T-cell (primary cell): Measurements from ENCODE around the gene YLPM1. TPM values are rescaled to one million over a fixed set of nuclear protein-coding genes. Genes with fewer than 3 reads are reported as not detected.

Experiments used
- ATAC-seq, 4 experiments: fragments of 200-7000 bp in 3 of 4; fragments of 150-1000 bp in 1 of 4; cut with Tn5 transposase; replicated peaks in 1 of 4; 1 replicate in 3 of 4; 2 replicates in 1 of 4; pipeline ENCODE4 v1.10.0; 2021; ENCODE audit warnings: moderate library complexity in 3 of 4, mild to moderate bottlenecking in 2 of 4, moderate number of reproducible peaks in 1 of 4
- CTCF ChIA-PET, 2 donors: fragments of 300-600 bp; sonication (Branson Sonifier 250); formaldehyde crosslinking; loops; one replicate each; lab custom pipeline; 2022; ENCODE audit warnings: antibody characterized with exemption in 2 of 2; lab: Charles Lee
- POLR2A ChIA-PET, 2 donors: fragments of 300-600 bp; sonication (Branson Sonifier 250); formaldehyde crosslinking; loops; one replicate each; lab custom pipeline; 2022; ENCODE audit warnings: antibody characterized with exemption in 2 of 2; lab: Charles Lee
- DNase-seq, 35 experiments: peaks; one replicate each; pipeline versions ENCODE4 v3.0.0 to v3.0.0-alpha.2; 2013 to 2023
- H3K27ac ChIP-seq: one replicate; pipeline ENCODE4 v1.5.1; 2013; ENCODE audit warnings: low read length
- H3K27me3 ChIP-seq, 2 experiments: replicated peaks in 1 of 2; 1 replicate in 1 of 2; 2 replicates in 1 of 2; pipeline versions ENCODE4 v1.6.1 to v1.7.0; 2013; ENCODE audit warnings: low read length in 1 of 2, mixed read lengths in 1 of 2; ENCODE audit not compliant: control insufficient read depth in 2 of 2, insufficient read depth in 2 of 2; ENCODE audit errors: extremely low read depth in 1 of 2
- H3K36me3 ChIP-seq, 2 donors: 1 replicate in 1 of 2; 2 replicates in 1 of 2; pipeline versions ENCODE4 v1.6.1 to v1.7.0; 2013; ENCODE audit warnings: low read length in 1 of 2; ENCODE audit not compliant: control insufficient read depth in 2 of 2, insufficient read depth in 1 of 2; ENCODE audit errors: extremely low read depth in 1 of 2
- H3K4me1 ChIP-seq, 2 experiments: 1 replicate in 1 of 2; 2 replicates in 1 of 2; pipeline versions ENCODE4 v1.6.1 to v1.7.0; 2013; ENCODE audit warnings: low read length in 2 of 2, mixed read lengths in 1 of 2; ENCODE audit not compliant: insufficient read depth in 2 of 2, control insufficient read depth in 1 of 2; ENCODE audit errors: extremely low read depth in 1 of 2
- H3K4me3 ChIP-seq, 2 donors: 1 replicate in 1 of 2; 2 replicates in 1 of 2; pipeline versions ENCODE4 v1.5.1 to v1.7.0; 2013; ENCODE audit warnings: mild to moderate bottlenecking in 2 of 2, low read length in 1 of 2, moderate library complexity in 1 of 2; ENCODE audit not compliant: control insufficient read depth in 1 of 2; ENCODE audit errors: extremely low read depth in 1 of 2
- H3K9me3 ChIP-seq: 2 replicates; pipeline ENCODE4 v1.7.0; 2013
- H3K27ac Mint-ChIP-seq, 2 donors: one replicate each; pipeline ENCODE4 v1.8.0; 2020 to 2021; ENCODE audit warnings: mild to moderate bottlenecking in 2 of 2, mixed read lengths in 2 of 2
- H3K27me3 Mint-ChIP-seq, 2 donors: one replicate each; pipeline ENCODE4 v1.8.0; 2021 to 2022; ENCODE audit warnings: mixed read lengths in 2 of 2
- H3K36me3 Mint-ChIP-seq: one replicate; pipeline ENCODE4 v1.8.0; 2021; ENCODE audit warnings: mixed read lengths
- H3K4me1 Mint-ChIP-seq, 3 donors: one replicate each; pipeline ENCODE4 v1.8.0; 2020 to 2022; ENCODE audit warnings: mixed read lengths in 3 of 3, mild to moderate bottlenecking in 1 of 3
- H3K4me3 Mint-ChIP-seq, 3 donors: one replicate each; pipeline ENCODE4 v1.8.0; 2020 to 2022; ENCODE audit warnings: mild to moderate bottlenecking in 3 of 3, mixed read lengths in 3 of 3, moderate library complexity in 3 of 3
- H3K9me3 Mint-ChIP-seq, 3 donors: one replicate each; pipeline ENCODE4 v1.8.0; 2020 to 2022; ENCODE audit warnings: mixed read lengths in 3 of 3
- WGBS: methylation state at CpG from one replicate; pipeline ENCODE4 v1.1.5; 2013; ENCODE audit warnings: missing lambda C conversion rate; ENCODE audit not compliant: insufficient coverage; 5-methylcytosine and 5-hydroxymethylcytosine counted together
- total RNA-seq, 35 experiments: library from RNA in 6 of 35; stranded (reverse) in 6 of 35; fragments of 120-200 nt in 1 of 35; gene quantifications; one replicate each; pipeline versions ENCODE4 v1.2.1 to v1.2.4 and lab custom pipeline; 2013 to 2026

Gene YLPM1
- total RNA-seq, 5 donors from 2014 or later (not counting 1 experiment from before 2014, with no cell fraction given) = 73.0 to 121 (median 86.5) TPM

- Histone ChIP-seq H3K4me1 (peaks cover 11 to 19% of the 10 kb centered on the region in 2 experiments), H3K27ac (no peak overlapping the region), H3K9me3 (no peaks in the 10 kb centered on the region), H3K27me3 (no peaks in the 10 kb centered on the region), H3K36me3 (peaks cover 0 to 5% of the 10 kb centered on the region in 2 donors), H3K4me3 (no peak overlapping the region)
- no CpG with 5 or more reads among the region's 1 CpG for WGBS
- H3K9me3 Mint-ChIP-seq = no peaks in the 10 kb centered on the region
- H3K27me3 Mint-ChIP-seq = no peaks in the 10 kb centered on the region
- no peak overlapping the region for H3K27ac Mint-ChIP-seq
- POLR2A ChIA-PET = no interaction called here
- CTCF ChIA-PET = interaction anchor here (0.9 to 6.4 kb wide), 5 partner anchors 47 to 232 kb away, joined by 5 to 166 read pairs (median 6); no protein-coding TSS in a partner anchor
- peaks cover 6% of the 10 kb centered on the region for H3K36me3 Mint-ChIP-seq
- DNase-seq (no peak), ATAC-seq (no peak)
- H3K4me3 Mint-ChIP-seq = no peak overlapping the region
- peaks cover 25 to 31% (median 27%) of the 10 kb centered on the region in 3 donors for H3K4me1 Mint-ChIP-seq
Measured at GRCh38 chr14:74858022-74858421, 94.9 kb downstream of the YLPM1 start.

DNA sequence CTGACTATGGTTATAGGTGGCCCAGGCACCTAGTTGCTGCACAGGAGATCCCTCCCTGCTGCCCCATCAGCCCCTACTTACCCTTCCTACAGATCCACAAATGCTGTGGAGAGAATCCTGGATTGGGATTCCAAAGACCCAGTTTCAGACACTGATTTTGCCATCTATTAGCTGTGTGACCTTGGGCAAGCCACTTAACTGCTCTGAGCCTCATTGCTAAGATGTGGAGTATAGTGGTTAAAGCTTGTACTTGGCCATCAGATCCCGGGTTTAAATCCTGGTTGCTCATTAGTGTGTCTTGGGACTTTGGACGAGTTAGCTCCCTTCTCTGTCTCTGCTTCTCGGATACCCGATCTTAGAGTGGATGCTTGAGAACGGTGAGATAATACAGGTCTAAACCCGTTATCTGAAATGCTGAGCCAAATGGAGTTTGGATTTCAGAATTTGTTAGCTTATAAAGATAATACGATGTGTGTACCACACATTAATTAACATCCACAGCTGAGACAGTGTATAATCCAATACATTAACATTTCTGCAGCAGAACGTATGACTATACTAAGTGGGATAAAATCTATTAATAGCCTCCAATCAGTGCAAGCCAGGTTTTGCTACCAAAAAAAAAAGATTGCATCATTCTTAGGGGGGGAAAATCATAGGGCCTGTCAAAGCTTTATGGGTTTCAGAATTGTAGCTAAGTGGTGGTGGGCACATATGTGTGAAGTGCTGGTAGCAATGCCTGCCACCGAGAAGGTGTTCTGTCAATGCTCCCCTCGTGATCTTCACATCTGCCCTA, 96.8 kb downstream of the YLPM1 start:
- Mint-ChIP-seq H3K4me1 (peaks cover 9 to 16% (median 15%) of the 10 kb centered on the region in 3 donors), H3K4me3 (no peak overlapping the region), H3K9me3 (no peaks in the 10 kb centered on the region), H3K27ac (no peak overlapping the region), H3K27me3 (no peaks in the 10 kb centered on the region), H3K36me3 (peaks cover 6% of the 10 kb centered on the region)
- peaks cover 0 to 5% of the 10 kb centered on the region in 2 donors for H3K36me3 ChIP-seq
- ChIA-PET CTCF (interaction anchor here (0.9 to 6.4 kb wide), 29 partner anchors 9 to 444 kb away, joined by 3 to 166 read pairs (median 5); partner anchors contain the start of genes DLST (in 1 of the 2), PROX2 (in 1 of the 2) and RPS6KL1 (in 1 of the 2)), POLR2A (interaction anchor here in 1 of 2 donors (0.9 kb wide), 1 partner anchor 23 kb away, joined by 3 read pairs; no protein-coding TSS in a partner anchor)
- WGBS = 65% methylated on average over 2 of the region's 10 CpGs
- H3K4me1 ChIP-seq = peaks cover 0 to 9% of the 10 kb centered on the region in 2 experiments
- no peaks in the 10 kb centered on the region for H3K27me3 ChIP-seq
- H3K9me3 ChIP-seq = no peaks in the 10 kb centered on the region
- DNase-seq (no peak), ATAC-seq (no peak)
- H3K4me3 ChIP-seq = no peak overlapping the region
- H3K27ac ChIP-seq = no peak overlapping the region

DNA sequence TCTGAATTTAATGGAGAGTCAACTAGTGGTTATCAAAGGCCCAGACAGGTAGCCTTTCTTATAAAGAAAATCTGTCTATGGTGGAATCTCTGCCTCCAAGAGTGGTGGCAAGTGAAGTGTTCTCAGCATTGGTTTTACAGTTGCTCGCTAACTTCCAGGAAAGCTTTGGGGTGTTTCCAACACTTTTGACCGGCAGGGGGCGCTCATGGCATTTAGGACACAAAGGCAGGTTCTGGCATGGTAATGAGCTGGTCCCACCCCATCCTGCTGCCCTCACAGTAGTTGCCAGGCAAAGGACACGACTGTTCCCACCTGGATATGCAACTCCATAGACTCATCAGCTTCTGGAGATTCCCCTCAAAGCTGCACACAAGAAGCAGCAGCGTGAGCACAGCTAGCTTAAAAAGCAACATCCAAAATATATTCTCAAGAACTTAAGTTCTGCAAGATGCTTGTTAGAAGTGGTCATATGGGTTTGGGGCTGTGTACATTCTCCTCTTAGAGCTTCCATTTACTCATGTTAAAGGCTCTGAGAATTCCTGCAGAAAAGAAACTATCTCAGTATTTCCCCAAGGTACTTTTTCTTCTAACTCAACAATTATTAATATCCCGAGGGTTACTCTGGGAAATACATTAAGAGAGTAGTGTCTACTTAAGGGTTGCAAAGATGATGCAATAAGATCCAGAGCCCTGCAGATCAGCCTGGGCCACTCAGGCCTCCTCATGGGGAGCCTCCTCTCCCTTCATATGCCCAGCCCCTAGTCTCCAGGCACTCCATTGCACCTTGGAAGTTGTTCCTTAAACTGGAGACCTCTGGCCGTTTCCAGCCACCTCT, 98.0 kb downstream of the YLPM1 start:
- DNase-seq = peak; percentile 63 to 96 (median 88)
- Histone ChIP-seq H3K36me3 (peaks cover 0 to 5% of the 10 kb centered on the region in 2 donors), H3K9me3 (no peaks in the 10 kb centered on the region), H3K4me3 (no peak overlapping the region), H3K4me1 (peaks cover 0 to 9% of the 10 kb centered on the region in 2 experiments), H3K27me3 (no peaks in the 10 kb centered on the region), H3K27ac (no peak overlapping the region)
- Mint-ChIP-seq H3K27me3 (no peaks in the 10 kb centered on the region), H3K4me3 (no peak overlapping the region), H3K4me1 (peaks cover 8 to 15% (median 11%) of the 10 kb centered on the region in 3 donors), H3K9me3 (no peaks in the 10 kb centered on the region), H3K36me3 (peaks cover 3% of the 10 kb centered on the region), H3K27ac (no peak overlapping the region)
- ChIA-PET CTCF (interaction anchor here (0.6 to 6.4 kb wide), 47 partner anchors 8 to 701 kb away, joined by 3 to 166 read pairs (median 4); partner anchors contain the start of genes DLST (in 1 of the 2), NEK9 (in 1 of the 2), PROX2 (in 1 of the 2) and RPS6KL1 (in 1 of the 2)), POLR2A (interaction anchor here (0.5 to 1.0 kb wide), 7 partner anchors 15 to 222 kb away, joined by 3 to 7 read pairs (median 3); partner anchors contain the start of gene PGF (in 1 of the 2))
- peak; percentile 83 to 90 (median 88) for ATAC-seq
- 0% methylated on average over 4 of the region's 7 CpGs for WGBS

GRCh38 chr14:74861734-74862090, 98.6 kb downstream of the YLPM1 start:
- CTCF ChIA-PET = interaction anchor here (0.7 to 6.4 kb wide), 23 partner anchors 8 to 253 kb away, joined by 3 to 166 read pairs (median 4); partner anchors contain the start of genes DLST (in 1 of the 2), PROX2 (in 1 of the 2) and RPS6KL1 (in 1 of the 2)
- Mint-ChIP-seq H3K4me1 (peaks cover 13 to 21% (median 14%) of the 10 kb centered on the region in 3 donors), H3K4me3 (no peak overlapping the region)

GRCh38 chr14:74863274-74863673, 100.2 kb downstream of the YLPM1 start:
- H3K36me3 ChIP-seq = no peaks in the 10 kb centered on the region
- Mint-ChIP-seq H3K27me3 (no peaks in the 10 kb centered on the region), H3K27ac (no peak overlapping the region), H3K4me3 (no peak overlapping the region), H3K4me1 (peaks cover 26 to 34% (median 27%) of the 10 kb centered on the region in 3 donors), H3K9me3 (no peaks in the 10 kb centered on the region), H3K36me3 (no peaks in the 10 kb centered on the region)
- no peaks in the 10 kb centered on the region for H3K27me3 ChIP-seq
- CTCF ChIA-PET = interaction anchor here (0.6 to 6.3 kb wide), 5 partner anchors 9 to 225 kb away, joined by 4 to 79 read pairs (median 7); no protein-coding TSS in a partner anchor
- POLR2A ChIA-PET = interaction anchor here in 1 of 2 donors (0.6 kb wide), 1 partner anchor 15 kb away, joined by 3 read pairs; no protein-coding TSS in a partner anchor
- WGBS = 65% methylated on average over 9 of the region's 9 CpGs
- H3K9me3 ChIP-seq = no peaks in the 10 kb centered on the region
- H3K4me1 ChIP-seq = peaks cover 11 to 22% of the 10 kb centered on the region in 2 experiments
- no peak overlapping the region for H3K4me3 ChIP-seq
- no peak overlapping the region for H3K27ac ChIP-seq
- no peak for ATAC-seq
- DNase-seq = no peak

More at GRCh38 chr14:74861734-74862090, 98.6 kb downstream of the YLPM1 start:
- Histone ChIP-seq H3K4me1 (peaks cover under 1 to 10% of the 10 kb centered on the region in 2 experiments), H3K27ac (no peak overlapping the region), H3K36me3 (peaks cover 0 to 5% of the 10 kb centered on the region in 2 donors), H3K4me3 (no peak overlapping the region), H3K9me3 (no peaks in the 10 kb centered on the region), H3K27me3 (no peaks in the 10 kb centered on the region)
- Mint-ChIP-seq H3K27me3 (no peaks in the 10 kb centered on the region), H3K9me3 (no peaks in the 10 kb centered on the region), H3K36me3 (peaks cover 2% of the 10 kb centered on the region), H3K27ac (no peak overlapping the region)
- ATAC-seq = no peak
- no peak for DNase-seq
- POLR2A ChIA-PET = interaction anchor here in 1 of 2 donors (0.5 to 0.8 kb wide), 3 partner anchors 44 to 223 kb away, joined by 3 to 6 read pairs (median 3); no protein-coding TSS in a partner anchor
- 100% methylated on average over 1 of the region's 3 CpGs for WGBS
